Measurements from ENCODE around the gene PDK2. TPM values are rescaled to one million over a fixed set of nuclear protein-coding genes. Genes with fewer than 3 reads are reported as not detected.

PDK2 gene
- total RNA-seq, 1 experiment from 2014 or later, result 58.4 TPM

DNA sequence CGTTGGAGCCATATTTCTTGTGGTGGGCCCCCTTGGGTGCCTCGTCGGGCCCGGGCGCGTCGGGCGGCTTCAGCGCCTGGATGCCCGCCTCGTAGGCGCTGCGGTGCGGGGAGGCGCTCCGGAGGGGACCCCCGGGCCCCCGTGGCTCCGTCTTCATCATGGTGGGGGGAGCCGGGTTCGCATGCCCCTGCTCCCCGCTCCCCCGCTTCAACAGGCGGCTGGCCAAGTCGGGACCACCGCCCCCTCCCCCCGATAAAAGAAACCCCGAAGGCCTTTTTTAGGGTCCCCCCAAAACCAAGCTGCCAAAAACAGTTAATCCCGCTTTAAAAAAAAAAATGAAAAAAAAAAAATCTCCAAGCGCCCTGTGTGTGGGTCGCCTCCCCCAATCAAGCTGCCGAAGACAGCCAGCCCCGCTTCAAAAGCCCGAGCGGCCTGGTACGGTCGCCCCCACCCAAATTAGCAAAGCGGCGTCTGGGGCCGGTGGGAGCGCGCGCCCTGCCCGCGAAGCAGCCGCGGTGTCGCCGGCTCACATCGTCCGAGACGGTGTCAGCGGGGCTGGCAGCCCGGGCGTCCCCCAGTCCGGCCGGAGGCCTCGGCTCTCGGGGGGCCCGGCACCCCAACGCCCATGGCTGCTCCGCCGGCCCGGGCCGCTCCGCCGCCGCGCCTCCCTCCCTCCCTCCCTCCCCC is 55.3 kb downstream of the PDK2 start, which contains the start of gene PPP1R9B:
PPP1R9B (minus strand) TSS at position 324 of the 687 bp plus-strand sequence; CDS start at position 160, 164 bp downstream.
- DNase-seq (ENCODE audit: low read depth), result no peak
- in situ Hi-C loops (cut with HindIII; ENCODE audit: low pct_unique_long_range_greater_than_20kb, low sequenced_read_pairs), result no loop called here

DNA sequence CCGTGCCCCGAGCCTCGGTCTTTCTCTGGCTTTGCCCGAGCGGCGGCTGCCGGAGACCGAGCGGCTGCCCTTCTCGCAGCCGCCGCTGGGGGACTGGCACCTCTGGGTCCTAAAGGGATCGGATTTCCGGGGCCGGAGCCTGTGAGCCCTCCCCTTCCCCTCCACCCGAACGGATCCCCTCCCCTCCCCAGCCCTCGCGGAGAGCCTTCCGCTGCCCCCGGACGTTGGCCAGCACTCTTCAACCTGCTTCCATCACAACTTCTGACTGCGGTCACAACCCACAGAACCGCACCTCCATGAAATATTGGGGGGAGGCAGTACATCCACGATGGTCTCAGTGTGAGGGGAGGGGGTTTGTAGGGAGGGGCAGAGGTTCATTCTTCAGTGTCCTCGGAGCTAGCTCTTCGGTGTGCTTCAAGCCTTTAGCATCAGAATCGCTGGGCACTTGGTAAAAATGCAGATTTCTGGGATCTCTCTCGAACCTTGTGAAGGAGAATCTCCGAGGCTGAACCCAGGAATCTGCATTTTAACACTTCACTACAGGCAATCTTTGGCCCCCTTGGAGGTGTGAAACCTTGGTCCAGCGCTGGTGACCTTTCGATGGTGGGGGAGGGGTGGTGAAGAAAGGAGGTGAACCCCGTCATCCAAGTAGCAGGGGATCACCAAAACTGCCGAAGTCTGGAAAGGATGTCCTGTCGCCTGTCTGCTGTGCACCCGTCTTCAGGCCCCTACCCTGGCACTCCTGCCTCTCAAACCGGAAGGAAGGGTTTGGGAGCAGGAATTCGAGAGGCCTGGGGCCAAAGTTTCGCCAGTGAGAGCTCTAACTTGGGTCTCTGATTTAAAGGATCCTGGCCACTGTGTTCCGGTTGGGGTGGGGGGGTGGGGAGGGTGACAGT is 56.1 kb downstream of the PDK2 start:
- in situ Hi-C loops (cut with HindIII; ENCODE audit: low pct_unique_long_range_greater_than_20kb, low sequenced_read_pairs), result no loop called here
- DNase-seq (ENCODE audit: low read depth), result peak; percentile 81

DNA sequence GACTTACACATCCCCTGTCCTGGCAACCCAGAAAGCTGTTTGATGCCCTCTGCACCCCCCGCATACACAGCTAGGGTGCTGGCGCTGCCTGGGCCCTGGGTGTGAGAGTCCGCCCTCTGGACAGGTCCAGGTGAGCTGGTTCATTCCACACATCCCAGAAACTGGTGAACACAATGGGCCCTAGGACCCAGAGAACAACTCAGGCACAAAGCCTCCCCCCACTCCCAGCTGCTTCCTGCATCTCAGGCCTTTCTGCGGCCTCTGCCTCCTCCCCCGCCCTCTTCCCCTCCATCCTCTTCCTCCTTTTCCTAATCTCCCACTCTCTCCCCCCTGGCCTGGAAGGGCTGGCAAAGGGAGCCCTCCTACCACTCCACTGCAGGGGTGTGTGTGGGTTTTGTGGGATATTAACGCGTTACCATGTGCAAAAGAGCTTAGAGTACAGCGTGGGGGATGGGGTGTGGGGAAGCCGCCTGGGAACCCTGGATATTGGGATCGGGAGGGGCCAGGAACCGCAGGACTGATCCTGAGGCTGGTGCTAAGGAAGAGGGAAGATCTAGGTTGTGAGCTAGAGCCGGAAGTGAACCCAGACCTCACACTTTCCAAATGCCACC is 56.9 kb downstream of the PDK2 start:
- peak; percentile 79 for DNase-seq (ENCODE audit: low read depth)
- in situ Hi-C loops (cut with HindIII; ENCODE audit: low pct_unique_long_range_greater_than_20kb, low sequenced_read_pairs), result no loop called here

DNA sequence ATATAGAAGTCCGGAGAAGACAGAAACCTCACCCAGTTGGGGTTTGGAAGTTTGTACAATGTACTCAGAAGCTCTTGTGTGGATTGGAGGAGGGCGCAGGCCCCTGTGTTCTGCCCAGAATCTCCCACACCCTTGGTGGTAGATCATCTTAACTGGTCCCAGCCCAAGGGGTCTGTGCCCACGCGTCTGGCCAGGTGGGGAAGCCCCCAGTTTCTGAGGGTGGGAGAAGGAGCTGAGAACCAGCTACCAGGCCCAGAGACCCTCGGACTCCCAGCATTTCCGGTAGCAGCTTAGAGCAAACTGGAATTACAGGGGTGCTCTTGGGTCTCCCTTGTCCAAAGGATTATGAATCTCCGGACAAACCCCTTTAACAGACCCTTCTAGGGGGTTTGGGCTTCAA is 57.6 kb downstream of the PDK2 start:
- no peak for DNase-seq (ENCODE audit: low read depth)
- in situ Hi-C loops (cut with HindIII; ENCODE audit: low pct_unique_long_range_greater_than_20kb, low sequenced_read_pairs), result no loop called here

DNA sequence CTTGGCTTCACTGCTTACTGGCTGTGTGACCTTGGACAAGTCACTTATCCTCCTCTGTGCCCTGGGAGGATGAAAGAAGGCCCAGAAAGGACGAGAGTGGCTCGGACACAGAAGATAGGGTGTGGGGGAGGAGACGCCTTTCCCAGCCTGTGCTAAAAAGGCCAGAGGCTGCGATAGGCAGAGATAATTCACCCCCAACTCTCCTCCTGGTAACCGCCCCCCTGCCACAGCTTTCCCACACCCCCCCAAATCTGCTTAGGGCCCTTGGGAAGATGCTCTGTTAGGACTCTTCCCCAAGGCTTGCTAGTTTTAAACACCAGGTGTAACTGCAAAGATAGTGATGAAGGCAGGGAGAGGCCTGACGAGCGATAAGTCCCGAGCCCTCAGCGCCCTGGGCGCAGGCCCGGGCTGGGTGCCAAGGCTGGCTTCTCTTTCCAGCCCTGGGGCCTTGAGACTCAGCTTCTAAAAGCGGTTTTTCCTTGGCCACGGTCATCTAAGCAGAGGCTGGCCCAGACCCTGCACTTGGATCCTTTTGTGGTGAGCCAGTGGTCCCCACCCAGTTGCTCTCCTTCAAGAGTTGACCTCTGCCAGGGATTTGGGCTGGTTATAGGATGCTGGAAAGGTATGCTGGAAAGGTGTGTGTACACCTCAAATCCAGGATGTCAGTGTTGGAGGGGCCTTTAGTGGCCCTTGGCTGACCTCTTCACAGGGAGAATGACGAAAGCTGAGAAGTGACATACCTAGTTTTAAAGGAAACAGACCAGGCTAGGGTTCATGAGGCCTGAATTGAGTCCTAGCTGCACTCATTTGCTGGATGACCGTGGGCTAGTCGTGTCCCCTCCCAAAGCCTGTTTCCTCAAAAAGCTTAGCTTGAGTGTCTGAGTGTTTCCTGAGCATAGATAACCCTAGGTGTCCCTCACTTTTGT is 58.8 kb downstream of the PDK2 start:
- in situ Hi-C loops (cut with HindIII; ENCODE audit: low pct_unique_long_range_greater_than_20kb, low sequenced_read_pairs), result no loop called here

DNA sequence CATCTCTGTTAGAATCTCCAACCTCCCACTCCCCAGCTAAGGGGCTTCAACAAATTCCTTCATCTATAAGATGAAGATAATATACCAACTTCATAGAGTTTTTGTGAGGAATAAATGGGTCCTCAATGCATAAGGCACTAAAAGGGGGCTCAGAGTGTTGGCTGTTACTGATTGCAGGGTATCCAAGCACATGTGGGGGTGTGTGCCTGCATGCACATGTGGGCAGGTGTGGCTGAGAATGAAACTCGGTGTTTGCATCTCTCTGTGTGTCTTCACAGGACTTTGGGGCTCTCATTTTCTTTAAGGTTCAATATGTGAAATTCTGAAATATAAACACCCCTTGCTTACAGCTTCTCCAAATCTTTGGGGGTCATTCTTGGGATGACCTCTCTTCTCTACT is 59.5 kb downstream of the PDK2 start:
- in situ Hi-C loops (cut with HindIII; ENCODE audit: low pct_unique_long_range_greater_than_20kb, low sequenced_read_pairs), result no loop called here

More for the DNA sequence above, 58.8 kb downstream of the PDK2 start:
- DNase-seq (ENCODE audit: low read depth), result no peak

DNA sequence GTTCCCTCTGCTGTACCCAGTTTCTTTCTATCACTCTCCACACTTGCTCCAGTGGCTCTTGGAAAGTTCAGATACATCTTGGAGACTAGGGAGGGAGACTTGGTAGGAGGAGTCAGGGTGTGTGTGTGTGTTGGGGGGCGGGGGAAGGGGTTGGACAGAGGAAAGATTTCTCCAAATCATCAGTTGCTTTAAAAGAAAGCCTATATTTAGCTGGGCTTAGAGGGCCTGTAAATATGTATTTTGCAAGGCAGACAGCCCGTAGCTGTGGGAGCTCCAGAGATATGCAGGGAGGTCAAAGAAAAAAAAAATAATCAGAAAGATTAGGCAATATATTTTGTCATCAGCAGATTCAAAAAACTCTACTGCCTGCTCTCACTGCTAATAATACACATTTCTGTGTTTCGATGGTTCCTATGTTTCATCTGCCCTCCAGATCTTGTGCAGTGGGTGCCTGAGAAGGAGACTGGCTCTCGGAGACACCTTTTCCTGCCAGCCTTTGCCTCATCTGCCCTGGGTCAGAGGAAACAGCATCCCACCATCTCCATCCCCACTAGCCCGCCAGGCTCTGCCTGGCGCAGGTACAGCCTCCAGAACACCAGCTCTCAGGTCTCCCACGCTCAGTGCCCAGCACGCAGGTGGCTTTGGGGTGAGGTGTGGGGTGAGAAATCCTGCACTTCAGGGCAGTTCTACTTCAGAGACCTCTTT is 60.1 kb downstream of the PDK2 start:
- no peak for DNase-seq (ENCODE audit: low read depth)
- in situ Hi-C loops (cut with HindIII; ENCODE audit: low pct_unique_long_range_greater_than_20kb, low sequenced_read_pairs), result no loop called here

More for the DNA sequence above, 59.5 kb downstream of the PDK2 start:
- DNase-seq (ENCODE audit: low read depth), result no peak

DNA sequence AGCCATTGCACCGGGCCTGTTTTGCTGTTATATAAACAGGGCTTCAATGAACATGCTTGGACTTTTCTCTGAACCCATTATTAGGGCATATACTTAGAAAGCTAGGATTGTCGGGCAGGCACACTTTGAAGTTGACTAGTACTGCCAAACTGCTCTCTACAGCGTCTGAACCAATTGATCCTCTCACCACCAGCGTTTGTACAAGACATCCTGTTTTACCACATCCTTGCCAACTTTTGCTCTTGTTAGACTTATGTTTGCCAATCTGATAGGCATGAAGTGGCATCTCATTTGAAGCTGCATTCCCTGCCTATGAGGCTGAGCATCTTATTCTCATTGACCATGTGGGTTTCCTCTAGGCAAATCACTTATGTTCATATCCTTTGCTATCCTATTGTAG is 62.7 kb downstream of the PDK2 start:
- in situ Hi-C loops (cut with HindIII; ENCODE audit: low pct_unique_long_range_greater_than_20kb, low sequenced_read_pairs), result no loop called here
- no peak for DNase-seq (ENCODE audit: low read depth)

DNA sequence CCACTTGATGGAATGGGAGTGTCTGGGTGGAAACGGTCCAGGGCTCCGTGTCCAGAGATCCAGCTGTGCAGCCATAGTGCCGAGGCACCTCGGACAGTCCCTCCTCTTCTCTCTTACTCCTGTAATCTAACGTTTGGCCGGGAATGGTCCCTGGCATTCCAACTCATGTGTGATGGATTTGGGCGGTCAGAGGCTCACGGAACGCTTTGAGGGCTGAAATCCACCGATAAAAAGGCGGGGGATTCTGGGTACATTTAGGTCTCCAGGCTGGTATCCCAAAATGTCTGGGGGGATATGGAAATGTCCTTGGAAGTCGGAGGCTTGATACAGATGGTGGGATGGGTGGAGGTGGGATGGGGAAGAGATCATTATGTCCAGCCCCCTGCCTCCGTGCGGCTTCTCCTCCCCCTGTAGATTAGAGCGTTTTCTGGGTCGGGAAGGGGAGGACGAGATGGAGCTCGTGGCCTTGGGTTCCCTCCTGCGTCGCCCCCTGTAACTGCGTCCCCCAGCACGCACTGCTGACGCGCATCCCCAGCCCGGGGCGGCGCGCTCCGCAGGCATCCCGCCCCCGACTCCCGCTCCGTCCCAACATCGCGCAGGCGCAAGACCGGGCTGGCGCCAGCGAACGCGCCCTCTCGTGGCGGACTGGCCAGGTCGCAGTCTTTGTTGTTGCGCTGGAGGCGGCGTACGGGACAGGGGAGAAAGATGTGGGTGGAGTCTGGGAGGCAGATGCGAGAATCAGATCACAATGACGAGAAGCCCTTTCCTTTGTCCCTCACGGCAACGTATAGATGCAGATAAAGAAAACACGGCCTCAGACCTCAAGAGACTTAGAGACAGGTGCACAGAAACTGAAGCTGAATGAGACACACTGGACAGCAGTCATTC is 66.1 kb downstream of the PDK2 start:
- peak; percentile 87 for DNase-seq (ENCODE audit: low read depth)
- in situ Hi-C loops (cut with HindIII; ENCODE audit: low pct_unique_long_range_greater_than_20kb, low sequenced_read_pairs), result no loop called here

Other genes with a start within 250 kb of the PDK2 start
- gene TAC4, start 247.3 kb upstream of the PDK2 start, total RNA-seq (2014; rRNA removed; shearing (Covaris generic); ENCODE audit: low replicate concordance), result not detected in 2 replicates
- gene DLX4, start 126.2 kb upstream of the PDK2 start, total RNA-seq (2014; rRNA removed; shearing (Covaris generic); ENCODE audit: low replicate concordance), result 0.52 TPM in 1 of 2 replicates, not detected in the other
- not detected in 2 replicates for gene DLX3, start 100.1 kb upstream of the PDK2 start, total RNA-seq (2014; rRNA removed; shearing (Covaris generic); ENCODE audit: low replicate concordance)
- gene ITGA3, start 39.2 kb upstream of the PDK2 start, total RNA-seq (2014; rRNA removed; shearing (Covaris generic); ENCODE audit: low replicate concordance), result 419 and 501 TPM in 2 replicates
- gene SAMD14, start 34.8 kb downstream of the PDK2 start, total RNA-seq (2014; rRNA removed; shearing (Covaris generic); ENCODE audit: low replicate concordance), result 0.07 and 0.26 TPM in 2 replicates
- gene PPP1R9B, start 55.3 kb downstream of the PDK2 start, total RNA-seq (2014; rRNA removed; shearing (Covaris generic); ENCODE audit: low replicate concordance), result 31.5 and 34.7 TPM in 2 replicates
- not detected in 2 replicates for gene SGCA, start 70.7 kb downstream of the PDK2 start, total RNA-seq (2014; rRNA removed; shearing (Covaris generic); ENCODE audit: low replicate concordance)
- gene COL1A1, start 106.3 kb downstream of the PDK2 start, total RNA-seq (2014; rRNA removed; shearing (Covaris generic); ENCODE audit: low replicate concordance), result 4.6 and 25.0 TPM in 2 replicates
- 0.44 and 1.9 TPM in 2 replicates for gene TMEM92, start 179.1 kb downstream of the PDK2 start, total RNA-seq (2014; rRNA removed; shearing (Covaris generic); ENCODE audit: low replicate concordance)

Measured in Caki2 (cell line).